HUES6 (cell line): Measurements from ENCODE around the gene LILRB2.
"Not testable (repeated sequence)": the region's sequence is repeated elsewhere in the genome, so short reads cannot be mapped to it uniquely, and the experiment has no call there.

Source experiments
- H3K27ac ChIP-seq: 2 replicates; pipeline ENCODE4 v1.7.0; 2013; ENCODE audit warnings: low read depth, mild to moderate bottlenecking, low read length, inconsistent platforms
- H3K27me3 ChIP-seq: 2 replicates; pipeline ENCODE4 v1.6.1; 2013; ENCODE audit warnings: low read length; ENCODE audit not compliant: control insufficient read depth, insufficient read depth
- H3K36me3 ChIP-seq: 2 replicates; pipeline ENCODE4 v1.6.1; 2013; ENCODE audit warnings: low read length; ENCODE audit not compliant: control insufficient read depth, insufficient read depth
- H3K4me1 ChIP-seq: 2 replicates; pipeline ENCODE4 v1.6.1; 2013; ENCODE audit warnings: low read length; ENCODE audit not compliant: control insufficient read depth, insufficient read depth
- H3K4me3 ChIP-seq: 2 replicates; pipeline ENCODE4 v1.5.1; 2013; ENCODE audit warnings: low read depth, low read length
- H3K9ac ChIP-seq: one replicate; pipeline ENCODE4 v1.6.1; 2013; ENCODE audit warnings: mild to moderate bottlenecking, low read length
- H3K9me3 ChIP-seq: 2 replicates; pipeline ENCODE4 v1.6.1; 2013; ENCODE audit warnings: low read depth, low read length; ENCODE audit not compliant: control insufficient read depth, insufficient read depth

The LILRB2 gene

GRCh38 chr19:54271587-54271986 is 9.3 kb downstream of the LILRB2 start:
- H3K36me3 ChIP-seq, H3K4me1 ChIP-seq, H3K4me3 ChIP-seq, H3K27ac ChIP-seq, H3K9ac ChIP-seq, H3K9me3 ChIP-seq: not testable (repeated sequence)
- peaks cover 19% of the 10 kb centered on the region for H3K27me3 ChIP-seq

GRCh38 chr19:54271106-54271505 is 9.8 kb downstream of the LILRB2 start:
- Histone ChIP-seq H3K4me1 (peaks cover 3% of the 10 kb centered on the region; the same call in 1 of the 2 replicates), H3K4me3 (no peak overlapping the region), H3K27ac (no peak overlapping the region), H3K9me3 (no peaks in the 10 kb centered on the region), H3K27me3 (peaks cover 19% of the 10 kb centered on the region), H3K9ac (no peak overlapping the region), H3K36me3 (no peaks in the 10 kb centered on the region)

GRCh38 chr19:54268936-54269335 is 12.0 kb downstream of the LILRB2 start:
- no peak overlapping the region for H3K9ac ChIP-seq
- no peak overlapping the region for H3K27ac ChIP-seq
- no peaks in the 10 kb centered on the region for H3K36me3 ChIP-seq
- no peak overlapping the region for H3K4me3 ChIP-seq
- no peaks in the 10 kb centered on the region for H3K9me3 ChIP-seq
- peaks cover 24% of the 10 kb centered on the region for H3K27me3 ChIP-seq
- H3K4me1 ChIP-seq: no peaks in the 10 kb centered on the region

GRCh38 chr19:54266133-54266532 is 14.8 kb downstream of the LILRB2 start:
- Histone ChIP-seq H3K9me3 (no peaks in the 10 kb centered on the region), H3K4me1 (no peaks in the 10 kb centered on the region), H3K27me3 (peaks cover 22% of the 10 kb centered on the region)

GRCh38 chr19:54262470-54262869 is 18.4 kb downstream of the LILRB2 start:
- no peak overlapping the region for H3K9ac ChIP-seq
- H3K36me3 ChIP-seq: no peaks in the 10 kb centered on the region
- H3K9me3 ChIP-seq: no peaks in the 10 kb centered on the region
- no peaks in the 10 kb centered on the region for H3K4me1 ChIP-seq
- no peak overlapping the region for H3K4me3 ChIP-seq
- H3K27me3 ChIP-seq: peaks cover 9% of the 10 kb centered on the region
- no peak overlapping the region for H3K27ac ChIP-seq

More at GRCh38 chr19:54266133-54266532, 14.8 kb downstream of the LILRB2 start:
- Histone ChIP-seq H3K4me3 (no peak overlapping the region), H3K27ac (no peak overlapping the region), H3K36me3 (no peaks in the 10 kb centered on the region), H3K9ac (no peak overlapping the region)

- H3K9me3 ChIP-seq: no peaks in the 10 kb centered on the region
- peaks cover 10% of the 10 kb centered on the region for H3K27me3 ChIP-seq
- H3K36me3 ChIP-seq: no peaks in the 10 kb centered on the region
- H3K27ac ChIP-seq: no peak overlapping the region
- no peak overlapping the region for H3K9ac ChIP-seq
- H3K4me3 ChIP-seq: no peak overlapping the region
- H3K4me1 ChIP-seq: no peaks in the 10 kb centered on the region
These were observed 18.8 kb downstream of the LILRB2 start for GRCh38 chr19:54262066-54262465.

- H3K36me3 ChIP-seq: no peaks in the 10 kb centered on the region
- peaks cover 23% of the 10 kb centered on the region for H3K27me3 ChIP-seq
- no peak within 1 kb of the TSS for H3K9ac ChIP-seq
- peaks cover 15% of the 10 kb centered on the region for H3K4me1 ChIP-seq
- no peaks in the 10 kb centered on the region for H3K9me3 ChIP-seq
- H3K4me3 ChIP-seq: no peak within 1 kb of the TSS
- no peak within 1 kb of the TSS for H3K27ac ChIP-seq
These were observed 23.8 kb downstream of the LILRB2 start, which contains the start of gene LILRB5 for GRCh38 chr19:54257116-54257480. TSS of gene LILRB5 (minus strand) at chr19:54257273. CDS start at chr19:54257193, 80 bp downstream.

GRCh38 chr19:54256250-54257115 is 24.4 kb downstream of the LILRB2 start:
- Histone ChIP-seq H3K9ac (no peak overlapping the region), H3K9me3 (no peaks in the 10 kb centered on the region), H3K4me1 (peaks cover 15% of the 10 kb centered on the region), H3K27ac (no peak overlapping the region), H3K4me3 (no peak overlapping the region), H3K36me3 (no peaks in the 10 kb centered on the region), H3K27me3 (peaks cover 23% of the 10 kb centered on the region)

- Histone ChIP-seq H3K9me3 (no peaks in the 10 kb centered on the region), H3K4me1 (peaks cover 15% of the 10 kb centered on the region), H3K9ac (no peak overlapping the region), H3K27me3 (peaks cover 23% of the 10 kb centered on the region), H3K36me3 (no peaks in the 10 kb centered on the region), H3K4me3 (no peak overlapping the region), H3K27ac (no peak overlapping the region)
These were observed 25.7 kb downstream of the LILRB2 start for GRCh38 chr19:54255105-54255775.

- no peak overlapping the region for H3K9ac ChIP-seq
- peaks cover 15% of the 10 kb centered on the region for H3K4me1 ChIP-seq
- H3K27me3 ChIP-seq: peaks cover 23% of the 10 kb centered on the region
- no peaks in the 10 kb centered on the region for H3K9me3 ChIP-seq
- no peaks in the 10 kb centered on the region for H3K36me3 ChIP-seq
- no peak overlapping the region for H3K27ac ChIP-seq
- H3K4me3 ChIP-seq: no peak overlapping the region
These were observed 26.6 kb downstream of the LILRB2 start for GRCh38 chr19:54254195-54254906.
